Measurements from ENCODE around the gene ING2. TPM values are rescaled to one million over a fixed set of nuclear protein-coding genes. Genes with fewer than 3 reads are reported as not detected.

ING2 gene
- total RNA-seq, 4 donors from 2014 or later: 8.1 to 19.3 (median 16.6) TPM

GRCh38 chr4:183506389-183506735 is 1.5 kb downstream of the ING2 start:
- TF ChIP-seq CTCF (IDR thresholded peaks at IDR 0.05): no peak
- TF ChIP-seq POLR2A (IDR thresholded peaks at IDR 0.05): no peak
- intact Hi-C loops (cut with DNase I): loop anchor here (5.0 to 10.0 kb wide), 2 partner anchors 98 to 151 kb away; partner anchors contain the start of genes RWDD4 and TRAPPC11
- peaks cover 0 to 13% (median 0%) of the 10 kb centered on the region in 3 donors for H3K36me3 ChIP-seq
- DNase-seq: no peak
- peaks cover 0 to 39% (median 9%) of the 10 kb centered on the region in 3 donors for H3K4me1 ChIP-seq
- peak overlapping the region; percentile 86 to 92 (median 89) for H3K4me3 ChIP-seq
- 1 to 5% methylated on average over 11 to 14 of the region's 14 CpGs for WGBS, 2 donors
- no peaks in the 10 kb centered on the region for H3K27me3 ChIP-seq
- H3K9me3 ChIP-seq: no peaks in the 10 kb centered on the region
- peak overlapping the region; percentile 96 to 99 (median 97) for H3K27ac ChIP-seq

GRCh38 chr4:183507925-183508696 is 3.3 kb downstream of the ING2 start:
- peaks cover 0 to 34% (median 7%) of the 10 kb centered on the region in 3 donors for H3K4me1 ChIP-seq
- H3K27me3 ChIP-seq: no peaks in the 10 kb centered on the region
- intact Hi-C loops (cut with DNase I): loop anchor here (5.0 to 10.0 kb wide), 2 partner anchors 97 to 149 kb away; partner anchors contain the start of genes RWDD4 and TRAPPC11
- H3K36me3 ChIP-seq: peaks cover 0 to 25% (median 0%) of the 10 kb centered on the region in 3 donors
- no peak overlapping the region for H3K4me3 ChIP-seq
- TF ChIP-seq POLR2A (IDR thresholded peaks at IDR 0.05) (no peak), CTCF (IDR thresholded peaks at IDR 0.05) (no peak)
- no peak for DNase-seq
- WGBS, 2 donors: 57 to 67% methylated on average over 6 of the region's 6 CpGs
- no peaks in the 10 kb centered on the region for H3K9me3 ChIP-seq
- peak overlapping the region in 1 of 4 donors; percentile 1 for H3K27ac ChIP-seq

GRCh38 chr4:183508697-183509335 is 4.0 kb downstream of the ING2 start:
- intact Hi-C loops (cut with DNase I): loop anchor here (5.0 to 10.0 kb wide), 2 partner anchors 96 to 148 kb away; partner anchors contain the start of genes RWDD4 and TRAPPC11
- TF ChIP-seq POLR2A (IDR thresholded peaks at IDR 0.05): no peak
- no peak for TF ChIP-seq CTCF (IDR thresholded peaks at IDR 0.05)
- H3K27ac ChIP-seq: no peak overlapping the region
- H3K36me3 ChIP-seq: peaks cover 0 to 25% (median 0%) of the 10 kb centered on the region in 3 donors
- peaks cover 0 to 27% (median 3%) of the 10 kb centered on the region in 3 donors for H3K4me1 ChIP-seq
- no peak for DNase-seq
- H3K4me3 ChIP-seq: no peak overlapping the region
- H3K27me3 ChIP-seq: no peaks in the 10 kb centered on the region
- WGBS, 2 donors: 70 to 85% methylated on average over 6 of the region's 6 CpGs
- no peaks in the 10 kb centered on the region for H3K9me3 ChIP-seq

GRCh38 chr4:183515411-183515810 is 10.6 kb downstream of the ING2 start:
- Histone ChIP-seq H3K4me1 (no peaks in the 10 kb centered on the region), H3K27ac (no peak overlapping the region), H3K36me3 (peaks cover 0 to 22% (median 0%) of the 10 kb centered on the region in 3 donors), H3K9me3 (no peaks in the 10 kb centered on the region), H3K4me3 (no peak overlapping the region), H3K27me3 (no peaks in the 10 kb centered on the region)
- intact Hi-C loops (cut with DNase I): no loop called here
- DNase-seq: no peak
- WGBS, 2 donors: 85 to 88% methylated on average over 6 of the region's 6 CpGs
- TF ChIP-seq POLR2A (IDR thresholded peaks at IDR 0.05) (no peak), CTCF (IDR thresholded peaks at IDR 0.05) (no peak)

DNA sequence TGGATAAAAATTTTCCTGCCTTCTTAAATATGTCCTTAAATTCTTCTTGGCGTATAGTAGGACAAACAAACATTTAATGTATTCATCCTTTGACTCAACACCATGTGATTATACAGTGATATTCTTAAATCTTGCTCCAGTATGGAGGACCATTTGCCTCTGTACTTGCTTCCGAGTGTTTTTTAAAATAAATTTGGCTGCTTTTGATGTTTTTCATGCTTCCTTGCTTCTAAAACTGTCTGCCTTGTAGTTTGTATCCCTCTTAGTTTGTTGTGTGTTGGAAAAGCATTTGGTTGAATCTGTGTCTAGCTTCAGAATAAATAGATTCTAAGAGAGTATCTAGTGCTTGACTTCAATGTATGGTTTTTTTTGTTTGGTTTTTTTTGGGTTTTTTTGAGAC is 12.3 kb downstream of the ING2 start:
- no peaks in the 10 kb centered on the region for H3K4me1 ChIP-seq
- intact Hi-C loops (cut with DNase I): no loop called here
- peaks cover 0 to 6% (median 0%) of the 10 kb centered on the region in 3 donors for H3K36me3 ChIP-seq
- no peak overlapping the region for H3K4me3 ChIP-seq
- no peaks in the 10 kb centered on the region for H3K9me3 ChIP-seq
- WGBS, 2 donors: 80 to 90% methylated on average over 2 of the region's 2 CpGs
- no peak for DNase-seq
- no peak overlapping the region for H3K27ac ChIP-seq
- H3K27me3 ChIP-seq: no peaks in the 10 kb centered on the region
- TF ChIP-seq CTCF (IDR thresholded peaks at IDR 0.05) (no peak), POLR2A (IDR thresholded peaks at IDR 0.05) (no peak)
